OCI-LY3 (cell line): Measurements from ENCODE around the gene ABLIM3.
"Not testable (repeated sequence)": the region's sequence is repeated elsewhere in the genome, so short reads cannot be mapped to it uniquely, and the experiment has no call there.

ENCODE experiments used
- H2AFZ ChIP-seq: fragments of 200-600, 300-600 bp; shearing (Covaris generic); 2 replicates; pipeline ENCODE4 v1.6.0; 2014; ENCODE audit warnings: antibody characterized with exemption, low read depth, low read length
- H3K27ac ChIP-seq: fragments of 200-600, 300-600 bp; sonication (generic); 2 replicates; pipeline ENCODE4 v1.5.1; 2014; ENCODE audit warnings: mild to moderate bottlenecking, low read length, moderate library complexity, mixed read lengths
- H3K27me3 ChIP-seq: fragments of 200-600, 300-600 bp; sonication (generic); 2 replicates; pipeline ENCODE4 v1.6.1; 2014; ENCODE audit warnings: low read depth, low read length, mixed read lengths
- H3K36me3 ChIP-seq: fragments of 200-600, 300-600 bp; sonication (generic); replicated peaks from 2 replicates; pipeline ENCODE3; 2014; ENCODE audit warnings: low read depth, low read length, mixed read lengths
- H3K4me1 ChIP-seq: fragments of 300-600, 200-600 bp; sonication (generic); 2 replicates; pipeline ENCODE4 v1.6.1; 2014; ENCODE audit warnings: low read length, mixed read lengths
- H3K4me2 ChIP-seq: fragments of 200-600, 300-600 bp; sonication (generic); 2 replicates; pipeline ENCODE4 v1.6.1; 2014; ENCODE audit warnings: low read length, mixed read lengths
- H3K4me3 ChIP-seq: fragments of 300-600, 200-600 bp; sonication (generic); 2 replicates; pipeline ENCODE4 v1.5.1; 2014; ENCODE audit warnings: antibody characterized with exemption, mild to moderate bottlenecking, low read length, moderate library complexity
- H3K79me2 ChIP-seq: fragments of 300-600, 200-600 bp; shearing (Covaris generic); 2 replicates; pipeline ENCODE4 v1.6.1; 2014; ENCODE audit warnings: mild to moderate bottlenecking, low read length, mixed read lengths
- H3K9ac ChIP-seq: fragments of 300-600, 200-600 bp; shearing (Covaris generic); 2 replicates; pipeline ENCODE4 v1.6.0; 2014; ENCODE audit warnings: mild to moderate bottlenecking, low read length, moderate library complexity
- H3K9me3 ChIP-seq: fragments of 200-600, 300-600 bp; shearing (Covaris generic); 2 replicates; pipeline ENCODE4 v1.6.1; 2014; ENCODE audit warnings: low read length, mixed read lengths; ENCODE audit not compliant: insufficient read depth
- H4K20me1 ChIP-seq: fragments of 200-600, 300-600 bp; sonication (generic); 2 replicates; pipeline ENCODE4 v1.6.1; 2016; ENCODE audit warnings: low read length, mixed read lengths; ENCODE audit not compliant: insufficient read depth
- EZH2phosphoT487 ChIP-seq: fragments of 200-600 bp; shearing (Covaris generic); IDR thresholded peaks from 2 replicates; pipeline ENCODE4 v1.6.1; 2018; ENCODE audit warnings: antibody characterized with exemption, mixed run types, low read depth
- TF ChIP-seq, protein P1 (sequence below): fragments of 200-600, 300-600 bp; sonication (generic); IDR thresholded peaks from 2 replicates; pipeline ENCODE4 v1.5.1; 2014; ENCODE audit warnings: antibody characterized with exemption, low read length, low read depth

Gene ABLIM3

DNA sequence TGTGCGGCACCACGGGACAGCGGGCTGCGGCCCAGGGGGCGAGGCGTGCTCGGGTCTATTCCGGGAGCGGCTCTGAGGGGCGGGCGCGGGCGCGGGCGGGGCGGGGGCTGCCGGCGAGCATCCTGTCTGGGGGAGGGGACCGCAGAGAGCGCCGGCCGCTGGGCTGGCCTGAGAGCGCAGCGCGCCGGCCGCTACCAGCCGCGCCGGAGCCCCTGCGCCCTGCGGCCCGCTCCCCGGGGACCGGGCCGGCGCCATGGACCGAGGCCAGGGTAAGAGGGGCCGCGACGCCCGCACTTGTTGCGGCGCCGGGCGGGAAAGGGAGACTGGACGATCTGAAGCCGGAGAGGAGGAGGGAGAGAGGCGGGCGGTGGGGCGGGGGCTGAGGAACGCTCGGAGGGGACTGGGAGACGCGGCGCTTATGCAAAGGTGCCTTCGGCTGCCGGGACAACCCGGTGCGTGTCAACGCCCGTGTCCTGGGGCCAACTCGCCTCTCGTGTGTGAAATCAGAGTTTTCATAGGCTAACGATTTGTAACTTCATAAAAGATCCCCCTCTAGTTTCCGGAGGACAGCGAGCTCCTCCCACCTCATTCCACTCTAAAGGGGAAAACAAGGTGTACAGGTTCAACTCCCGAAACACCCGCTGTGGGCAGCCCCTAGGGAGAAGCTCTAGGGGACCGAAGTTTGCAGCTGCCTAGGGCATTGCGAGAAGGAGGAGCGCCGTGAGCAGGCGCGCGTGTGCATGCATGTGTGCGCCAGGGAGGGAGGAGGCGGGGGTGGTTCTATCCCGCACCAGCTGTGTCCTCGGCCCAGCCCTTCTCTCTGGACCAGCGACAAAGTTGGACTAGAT is 130.6 kb downstream of the ABLIM3 start, which contains the start of gene AFAP1L1:
AFAP1L1 (plus strand) TSS at position 144 of the 848 bp plus-strand sequence; CDS start at position 254, 110 bp downstream.
- Histone ChIP-seq H3K9me3 (no peaks in the 10 kb centered on the region), H3K9ac (no peak within 1 kb of the TSS), H3K27me3 (peaks cover 7% of the 10 kb centered on the region; the same call in 1 of the 2 replicates), H3K4me1 (no peaks in the 10 kb centered on the region), H3K4me2 (no peak within 1 kb of the TSS), H3K4me3 (no peak within 1 kb of the TSS), H4K20me1 (no peaks in the 10 kb centered on the region), H2AFZ (no peak within 1 kb of the TSS), H3K36me3 (no peaks in the 10 kb centered on the region), H3K27ac (no peak within 1 kb of the TSS), H3K79me2 (no peaks in the 10 kb centered on the region)
- TF ChIP-seq, protein P1, sequence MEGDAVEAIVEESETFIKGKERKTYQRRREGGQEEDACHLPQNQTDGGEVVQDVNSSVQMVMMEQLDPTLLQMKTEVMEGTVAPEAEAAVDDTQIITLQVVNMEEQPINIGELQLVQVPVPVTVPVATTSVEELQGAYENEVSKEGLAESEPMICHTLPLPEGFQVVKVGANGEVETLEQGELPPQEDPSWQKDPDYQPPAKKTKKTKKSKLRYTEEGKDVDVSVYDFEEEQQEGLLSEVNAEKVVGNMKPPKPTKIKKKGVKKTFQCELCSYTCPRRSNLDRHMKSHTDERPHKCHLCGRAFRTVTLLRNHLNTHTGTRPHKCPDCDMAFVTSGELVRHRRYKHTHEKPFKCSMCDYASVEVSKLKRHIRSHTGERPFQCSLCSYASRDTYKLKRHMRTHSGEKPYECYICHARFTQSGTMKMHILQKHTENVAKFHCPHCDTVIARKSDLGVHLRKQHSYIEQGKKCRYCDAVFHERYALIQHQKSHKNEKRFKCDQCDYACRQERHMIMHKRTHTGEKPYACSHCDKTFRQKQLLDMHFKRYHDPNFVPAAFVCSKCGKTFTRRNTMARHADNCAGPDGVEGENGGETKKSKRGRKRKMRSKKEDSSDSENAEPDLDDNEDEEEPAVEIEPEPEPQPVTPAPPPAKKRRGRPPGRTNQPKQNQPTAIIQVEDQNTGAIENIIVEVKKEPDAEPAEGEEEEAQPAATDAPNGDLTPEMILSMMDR, result no peak
- no peak for TF ChIP-seq EZH2phosphoT487

DNA sequence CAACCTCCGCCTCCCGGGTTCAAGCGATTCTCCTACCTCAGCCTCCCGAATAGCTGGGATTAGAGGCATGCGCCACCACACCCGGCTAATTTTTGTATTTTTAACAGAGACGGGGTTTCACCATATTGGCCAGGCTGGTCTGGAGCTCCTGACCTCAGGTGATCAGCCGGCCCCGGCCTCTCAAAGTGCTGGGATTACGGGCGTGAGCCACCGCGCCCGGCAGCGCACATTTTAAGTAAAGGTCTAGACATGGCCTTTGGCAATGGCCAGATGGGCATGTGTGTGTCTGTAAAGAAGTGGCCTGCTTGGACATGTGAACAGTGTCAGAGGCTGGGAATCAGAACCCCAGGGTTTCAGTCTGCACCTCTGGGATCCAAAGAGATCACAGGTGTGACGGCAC is 131.5 kb downstream of the ABLIM3 start:
- H3K36me3 ChIP-seq, H3K4me1 ChIP-seq, H3K4me2 ChIP-seq, H3K27ac ChIP-seq, H2AFZ ChIP-seq, H3K79me2 ChIP-seq, H3K9me3 ChIP-seq, H3K9ac ChIP-seq, H4K20me1 ChIP-seq, H3K4me3 ChIP-seq: not testable (repeated sequence)
- H3K27me3 ChIP-seq, result peaks cover 12% of the 10 kb centered on the region; the same call in 1 of the 2 replicates

DNA sequence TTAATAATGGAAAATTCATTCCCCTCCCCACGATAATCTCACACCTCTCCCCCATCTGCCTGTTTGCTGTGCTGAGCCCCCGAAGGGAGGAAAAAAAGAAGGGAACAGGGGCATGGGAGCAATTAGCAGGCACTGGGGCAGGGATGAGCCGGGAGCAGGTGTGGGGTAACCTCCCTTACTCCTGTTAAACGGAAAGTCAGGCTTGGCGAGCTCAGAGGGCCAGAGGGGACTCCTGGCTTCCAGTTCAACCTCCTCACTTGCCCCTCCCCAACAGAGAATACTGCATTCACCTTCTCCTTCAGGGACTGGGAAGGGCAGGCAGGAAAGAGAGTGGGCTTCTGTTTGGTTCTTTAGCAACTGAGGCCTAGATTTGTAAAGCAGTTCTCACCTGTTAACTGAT is 131.9 kb downstream of the ABLIM3 start:
- no peaks in the 10 kb centered on the region for H3K79me2 ChIP-seq
- TF ChIP-seq, protein P1, result no peak
- no peak for TF ChIP-seq EZH2phosphoT487
- no peaks in the 10 kb centered on the region for H3K36me3 ChIP-seq
- no peaks in the 10 kb centered on the region for H3K9me3 ChIP-seq
- no peak overlapping the region for H3K9ac ChIP-seq
- H2AFZ ChIP-seq, result no peak overlapping the region
- H4K20me1 ChIP-seq, result no peaks in the 10 kb centered on the region
- H3K4me3 ChIP-seq, result no peak overlapping the region
- H3K27me3 ChIP-seq, result peaks cover 13% of the 10 kb centered on the region; the same call in 1 of the 2 replicates
- H3K27ac ChIP-seq, result no peak overlapping the region
- H3K4me1 ChIP-seq, result no peaks in the 10 kb centered on the region
- no peak overlapping the region for H3K4me2 ChIP-seq

DNA sequence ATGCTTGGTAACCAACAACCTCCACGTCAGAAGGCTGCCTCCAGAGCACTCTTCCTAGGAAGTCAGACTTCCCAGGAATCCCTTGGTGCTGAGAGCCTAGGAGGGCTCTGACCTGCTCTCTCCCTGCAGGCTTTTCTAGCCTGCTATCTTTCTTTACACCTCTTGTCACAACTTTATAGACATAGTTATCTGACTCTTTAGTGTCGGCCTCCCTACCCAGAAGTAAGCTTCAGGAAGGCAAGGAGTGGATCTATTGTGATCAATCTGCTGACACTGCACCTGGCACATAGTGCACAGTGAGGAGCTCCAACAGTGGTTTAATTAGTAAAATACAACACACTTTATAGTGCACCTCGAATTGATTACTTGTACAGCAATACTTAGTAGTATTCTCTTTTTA is 132.7 kb downstream of the ABLIM3 start:
- Histone ChIP-seq H3K79me2 (no peaks in the 10 kb centered on the region), H3K27ac (no peak overlapping the region), H3K4me2 (no peak overlapping the region), H3K4me1 (no peaks in the 10 kb centered on the region), H2AFZ (no peak overlapping the region), H3K4me3 (no peak overlapping the region), H3K36me3 (no peaks in the 10 kb centered on the region), H3K27me3 (peaks cover 14% of the 10 kb centered on the region; the same call in 1 of the 2 replicates), H3K9ac (no peak overlapping the region), H3K9me3 (no peaks in the 10 kb centered on the region), H4K20me1 (no peaks in the 10 kb centered on the region)
- TF ChIP-seq EZH2phosphoT487, result no peak
- TF ChIP-seq, protein P1, result no peak
